Forelimb muscle (tissue), 1 donor: ENCODE results near the gene TAF1B. TPM values are rescaled to one million over a fixed set of nuclear protein-coding genes. Genes with fewer than 3 reads are reported as not detected.

Experiments
- DNase-seq: peaks from one replicate; pipeline ENCODE4 v3.0.0-alpha.2; 2013; ENCODE audit warnings: low read depth
- polyA plus RNA-seq: library from polyadenylated mRNA; unstranded; fragments of 120-200 nt; gene quantifications from one replicate; pipeline ENCODE4 v1.2.1, GENCODE V29; 2013; ENCODE audit not compliant: insufficient read length

The TAF1B gene
- polyA plus RNA-seq, 1 donor = 10.1 TPM

- no peak for DNase-seq
These were observed 35.5 kb upstream of the TAF1B start for GRCh38 chr2:9807555-9808305.

DNA sequence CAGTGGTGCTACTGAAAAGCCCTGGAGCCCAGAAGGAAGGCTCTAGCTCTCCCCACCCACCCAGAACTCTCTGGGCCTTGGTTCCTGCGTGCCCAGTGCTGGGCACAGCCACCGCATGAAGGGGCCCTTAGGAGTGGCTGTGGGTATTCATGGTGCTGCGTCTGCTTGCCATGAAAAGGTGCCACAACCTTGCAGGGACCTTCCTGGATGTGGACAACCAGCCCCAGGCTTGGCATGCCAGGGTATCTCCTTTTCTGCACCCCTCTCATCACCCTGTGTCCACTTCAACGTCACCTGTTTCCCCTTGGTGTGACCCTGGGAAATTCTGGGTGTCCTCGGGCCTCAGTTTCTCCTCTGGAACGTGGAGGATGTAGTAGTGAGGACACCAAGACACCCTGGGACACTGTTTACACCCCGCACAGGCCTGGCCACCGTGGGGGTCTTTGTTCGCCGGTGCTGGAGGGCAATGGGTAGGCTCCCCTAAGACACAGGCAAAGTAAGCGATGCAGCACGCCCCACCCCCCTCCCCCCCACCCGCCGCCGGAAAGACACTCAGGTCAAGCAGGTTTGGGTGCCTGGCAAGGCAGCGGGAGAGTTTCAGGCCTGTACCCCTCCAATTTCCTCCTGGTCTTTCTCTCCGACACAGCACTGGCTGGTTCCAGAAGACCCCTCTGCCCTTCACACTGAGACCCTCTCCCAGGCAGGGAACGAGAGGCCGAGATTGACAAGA lies 34.8 kb upstream of the TAF1B start:
- DNase-seq = no peak

DNA sequence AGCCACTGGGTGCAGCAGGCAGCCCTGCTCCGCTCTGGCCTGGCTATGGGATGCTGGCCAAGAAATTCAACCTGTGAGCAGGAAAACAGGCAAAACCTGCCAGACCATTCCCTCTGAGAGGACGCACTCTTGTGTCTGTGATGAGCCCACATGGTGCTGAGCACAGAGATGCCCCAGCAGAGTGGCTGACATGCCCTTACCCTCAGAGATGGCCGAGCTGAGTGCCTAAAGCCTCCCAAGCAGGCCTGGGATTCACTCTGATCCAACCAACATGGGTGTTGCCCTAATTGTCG lies 34.3 kb upstream of the TAF1B start:
- DNase-seq = no peak

DNA sequence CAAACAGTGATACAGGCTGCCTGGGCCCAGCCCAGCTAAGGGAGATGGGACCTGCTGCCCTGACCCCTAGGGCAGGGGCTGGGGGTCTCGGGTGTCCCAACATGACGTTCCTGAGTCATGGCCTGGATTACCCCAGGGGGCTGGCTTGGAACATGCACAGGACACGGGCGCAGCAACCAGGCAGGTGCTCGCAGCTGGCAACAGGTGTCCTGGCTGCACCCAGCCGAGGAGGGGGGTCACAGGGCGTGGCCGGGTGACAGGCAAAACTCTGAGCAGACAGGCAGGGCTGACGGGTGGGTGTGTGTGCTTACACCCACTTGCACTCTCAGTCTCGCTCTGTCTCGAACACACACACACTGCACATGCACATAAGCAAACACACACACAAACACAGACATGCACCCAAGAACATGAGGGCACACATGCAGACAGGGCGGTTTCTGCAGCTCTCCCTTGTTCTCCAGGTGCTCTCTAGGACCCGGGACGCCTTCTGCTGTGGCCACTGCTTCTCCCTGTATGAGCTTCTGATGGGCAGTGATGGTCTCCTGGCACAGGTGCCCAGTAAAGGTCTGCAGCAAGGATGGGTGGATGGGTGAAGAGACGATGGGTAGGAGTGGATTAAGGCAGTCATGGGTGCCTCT lies 33.7 kb upstream of the TAF1B start:
- DNase-seq = no peak

- DNase-seq = no peak
These were observed 32.1 kb upstream of the TAF1B start for GRCh38 chr2:9811216-9811615.

- no peak for DNase-seq
These were observed 31.4 kb upstream of the TAF1B start for GRCh38 chr2:9811679-9812511.

DNA sequence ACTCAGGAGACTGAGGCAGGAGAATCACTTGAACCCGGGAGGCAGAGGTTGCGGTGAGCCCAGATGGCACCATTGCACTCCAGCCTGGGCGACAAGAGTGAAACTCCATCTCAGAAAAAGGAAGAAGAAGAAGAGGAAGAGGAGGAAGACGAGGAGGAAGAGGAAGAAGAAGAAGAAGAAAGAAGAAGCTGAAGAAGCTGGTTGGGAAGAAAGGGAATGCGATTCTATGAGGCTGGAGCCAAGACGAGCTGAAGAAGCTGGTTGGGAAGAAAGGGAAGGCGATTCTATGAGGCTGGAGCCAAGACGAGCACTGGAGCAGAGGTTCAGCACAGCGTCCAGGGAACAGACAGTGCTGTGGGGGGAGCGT lies 30.3 kb upstream of the TAF1B start:
- no peak for DNase-seq

GRCh38 chr2:9813312-9814128 lies 29.8 kb upstream of the TAF1B start:
- DNase-seq = no peak

- no peak for DNase-seq
These were observed 29.0 kb upstream of the TAF1B start for GRCh38 chr2:9814129-9814868.

- no peak for DNase-seq
These were observed 28.2 kb upstream of the TAF1B start for GRCh38 chr2:9815076-9815475.

DNA sequence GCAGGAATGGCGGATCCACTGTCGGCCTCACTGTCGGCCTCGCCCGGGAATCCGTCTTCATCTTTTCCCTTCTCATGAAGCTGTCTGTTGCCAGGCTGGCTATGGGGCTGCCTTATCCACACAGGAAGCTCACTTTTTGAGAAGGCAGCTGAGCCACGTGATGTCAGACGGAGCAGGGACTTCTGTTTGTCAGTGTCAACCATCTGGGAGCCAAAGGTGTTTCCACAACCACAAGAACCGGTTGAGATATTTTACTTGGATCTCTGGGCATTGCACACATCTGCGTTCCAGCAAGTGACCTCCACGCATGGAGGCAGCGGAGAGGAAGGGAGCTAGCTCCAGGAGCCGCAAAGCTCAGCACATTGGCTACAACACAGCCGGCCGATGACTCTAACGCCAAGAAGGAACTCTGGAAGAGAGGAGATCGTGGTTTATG lies 27.4 kb upstream of the TAF1B start:
- no peak for DNase-seq

DNA sequence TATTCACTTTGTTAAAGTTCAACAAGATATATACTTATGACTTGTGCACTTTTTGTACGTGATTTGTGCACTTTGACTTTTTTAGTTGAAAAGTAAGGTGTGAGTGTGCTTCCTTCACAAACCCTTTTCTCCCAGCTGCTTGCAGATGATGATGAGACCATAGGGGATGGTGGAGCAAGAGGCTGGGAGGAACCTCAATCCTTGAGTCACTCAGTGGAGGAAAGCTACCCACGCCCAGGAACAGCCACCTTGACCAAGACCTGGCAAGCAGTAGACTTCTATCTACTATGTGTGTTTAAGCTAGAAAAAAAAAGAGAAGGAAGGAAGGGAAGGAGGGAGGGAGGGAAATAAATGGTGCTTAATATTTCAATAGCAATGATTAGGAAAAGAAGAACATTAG lies 25.2 kb upstream of the TAF1B start:
- DNase-seq = no peak

- no peak for DNase-seq
These were observed 23.7 kb upstream of the TAF1B start for GRCh38 chr2:9819551-9819950.

DNA sequence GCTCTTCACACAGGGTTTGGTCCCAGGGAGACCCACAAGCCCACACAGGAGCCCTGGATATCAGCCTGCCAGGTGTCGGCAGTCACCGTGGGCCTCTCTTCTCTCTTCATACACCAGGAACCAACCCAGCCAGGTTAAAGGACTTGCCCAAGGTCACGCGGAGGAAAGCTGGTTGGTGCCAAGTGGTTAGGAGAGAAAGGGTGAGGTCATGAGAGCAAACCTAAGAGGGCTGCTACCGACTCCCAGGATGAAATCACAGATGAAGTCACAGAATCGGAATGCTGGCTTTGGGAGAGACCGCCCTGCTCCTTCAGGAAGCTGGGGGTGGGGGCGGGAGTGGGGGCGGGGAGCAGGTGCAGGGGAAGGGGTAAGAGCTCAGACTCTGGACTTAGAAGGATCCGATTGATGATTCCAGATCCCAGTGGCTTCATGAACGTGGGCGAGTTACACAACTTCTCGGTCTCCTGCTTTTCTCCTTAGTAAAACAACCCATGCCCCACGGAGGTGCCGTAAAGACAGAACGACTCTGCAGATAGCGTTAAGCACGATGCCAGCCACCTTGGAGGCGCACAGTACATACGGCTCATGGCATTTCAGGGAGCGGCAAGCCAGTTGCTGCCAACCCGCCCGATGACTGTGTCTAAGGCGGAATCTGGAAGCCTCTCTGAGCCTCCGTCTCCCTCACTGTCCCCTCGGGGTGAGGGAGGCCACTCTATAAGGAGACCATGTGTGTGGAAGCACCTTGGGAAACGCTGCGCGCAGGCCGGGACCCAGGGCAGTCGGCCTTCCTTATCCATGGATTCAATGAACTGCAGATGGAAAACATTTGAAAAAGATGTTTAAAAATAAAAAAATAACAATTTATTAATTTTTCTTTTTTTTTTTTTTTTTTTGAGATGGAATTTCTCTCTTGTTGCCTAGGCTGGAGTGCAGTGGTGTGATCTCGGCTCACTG lies 23.0 kb upstream of the TAF1B start:
- DNase-seq = no peak

- DNase-seq = no peak
These were observed 21.3 kb upstream of the TAF1B start for GRCh38 chr2:9821805-9822445.

GRCh38 chr2:9824441-9824840 lies 18.8 kb upstream of the TAF1B start:
- DNase-seq = no peak

DNA sequence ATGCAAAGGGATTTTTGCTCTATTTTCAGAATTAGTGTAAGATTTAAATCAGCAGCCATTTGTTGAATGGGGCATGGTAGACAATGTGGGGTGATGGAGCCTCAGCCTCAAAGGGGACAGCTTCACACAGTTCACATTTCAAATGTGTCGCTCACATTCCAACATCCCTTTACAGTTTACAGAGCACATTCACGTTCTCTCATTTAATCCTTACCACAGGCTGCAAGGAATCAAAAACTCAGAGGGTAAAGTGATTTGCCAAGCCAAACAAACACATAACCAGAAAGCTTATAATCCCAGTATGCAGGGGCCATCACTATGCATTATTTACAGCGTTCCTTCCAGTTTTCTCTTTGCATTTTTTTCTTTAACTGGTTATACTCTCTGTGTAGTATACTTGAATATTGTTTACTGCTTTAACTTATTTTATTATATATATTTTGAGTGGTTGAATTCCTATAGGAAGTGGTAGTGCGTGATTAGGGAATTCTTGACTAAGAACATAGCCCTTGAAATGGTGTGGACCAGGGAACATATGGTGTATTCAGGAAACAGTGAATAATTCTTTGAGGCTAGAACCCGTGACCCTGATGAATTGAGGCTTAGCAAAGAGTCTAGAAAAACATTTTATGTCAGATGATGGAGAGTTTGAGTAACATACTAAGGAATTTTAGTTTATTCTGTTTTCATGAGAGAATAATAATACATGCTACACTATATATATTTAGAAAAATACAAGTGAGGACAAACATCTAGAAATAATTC lies 18.1 kb upstream of the TAF1B start:
- no peak for DNase-seq

GRCh38 chr2:9826208-9826607 lies 17.1 kb upstream of the TAF1B start:
- no peak for DNase-seq
